ENCODE data around the gene FOXE3. TPM values are rescaled to one million over a fixed set of nuclear protein-coding genes. Genes with fewer than 3 reads are reported as not detected.

Gene FOXE3
- polyA plus RNA-seq, 2 of the 4 experiments (the other 2 are of a cell fraction), result 0.08 TPM; not detected in 1

- ATAC-seq, result no peak
- TF ChIP-seq CEBPB (IDR thresholded peaks at IDR 0.05), result no peak
- TF ChIP-seq SREBF2 (IDR thresholded peaks at IDR 0.05), result no peak
- no peak for TF ChIP-seq ZNF302 (CRISPR knock-in tag; IDR thresholded peaks at IDR 0.05)
- H3K4me2 ChIP-seq, result no peak overlapping the region
- no peak overlapping the region for H3K27ac ChIP-seq
- H3K4me1 ChIP-seq, result no peaks in the 10 kb centered on the region
- POLR2A ChIA-PET, result no interaction called here
- WGBS (ENCODE audit: missing lambda C conversion rate), result 47% methylated on average over 2 of the region's 2 CpGs
- H3K4me3 ChIP-seq, result no peak overlapping the region
- no peak for FAIRE-seq
- CTCF ChIA-PET, result interaction anchor here (0.6 to 4.5 kb wide), 11 partner anchors 8 to 366 kb away, joined by 3 to 34 read pairs (median 11); partner anchors contain the start of gene FOXD2
- no peak for DNase-seq (ENCODE audit: low read depth in 1 of 2, low spot score in 1 of 2)
- H3K9me3 ChIP-seq, result no peaks in the 10 kb centered on the region
Measured at GRCh38 chr1:47389731-47390130, 26.4 kb upstream of the FOXE3 start.

GRCh38 chr1:47390843-47391242, 25.2 kb upstream of the FOXE3 start:
- POLR2A ChIA-PET, result no interaction called here
- no peak for TF ChIP-seq TFCP2L1 (CRISPR knock-in tag; IDR thresholded peaks at IDR 0.05)
- TF ChIP-seq ESRRA (IDR thresholded peaks at IDR 0.05; ENCODE audit: borderline replicate concordance, low read length), result no peak
- no peak for TF ChIP-seq ZFP36 (IDR thresholded peaks at IDR 0.05; ENCODE audit: borderline replicate concordance, partially characterized antibody)
- no peak for TF ChIP-seq BHLHE40 (IDR thresholded peaks at IDR 0.05; ENCODE audit: low read depth, low read length)
- TF ChIP-seq GATA3 (IDR thresholded peaks at IDR 0.05; ENCODE audit: borderline replicate concordance), result no peak
- no peak for TF ChIP-seq BCL3 (IDR thresholded peaks at IDR 0.05)
- TF ChIP-seq RNF2 (IDR thresholded peaks at IDR 0.05; ENCODE audit: borderline replicate concordance, low read depth), result no peak
- TF ChIP-seq MYC (IDR thresholded peaks at IDR 0.05; ENCODE audit: borderline replicate concordance, low read length), result no peak
- TF ChIP-seq NFE2L2 (conservative IDR thresholded peaks at IDR 0.05; ENCODE audit: low read length), result no peak
- no peak for TF ChIP-seq EHF (CRISPR knock-in tag; IDR thresholded peaks at IDR 0.05)
- no peak for TF ChIP-seq POLR2AphosphoS2 (conservative IDR thresholded peaks at IDR 0.05; ENCODE audit: low read length)
- TF ChIP-seq CBX2 (IDR thresholded peaks at IDR 0.05; ENCODE audit: borderline replicate concordance, low read depth), result no peak
- DNase-seq (ENCODE audit: low read depth in 1 of 2, low spot score in 1 of 2) (no peak), ATAC-seq (no peak), FAIRE-seq (no peak)
- CTCF ChIA-PET, result interaction anchor here (2.9 to 4.5 kb wide), 5 partner anchors 30 to 337 kb away, joined by 11 to 34 read pairs (median 15); partner anchors contain the start of gene FOXD2
- H3K27ac ChIP-seq, result no peak overlapping the region
- WGBS (ENCODE audit: missing lambda C conversion rate), result 97% methylated on average over 2 of the region's 2 CpGs
- no peaks in the 10 kb centered on the region for H3K4me1 ChIP-seq
- no peak overlapping the region for H3K4me3 ChIP-seq
- H3K9me3 ChIP-seq, result no peaks in the 10 kb centered on the region
- no peak overlapping the region for H3K4me2 ChIP-seq

GRCh38 chr1:47393141-47393540, 22.9 kb upstream of the FOXE3 start:
- CTCF ChIA-PET, result interaction anchor here (0.7 to 1.8 kb wide), 3 partner anchors 10 to 317 kb away, joined by 4 to 5 read pairs (median 5); no protein-coding TSS in a partner anchor
- WGBS (ENCODE audit: missing lambda C conversion rate), result 53% methylated on average over 5 of the region's 5 CpGs
- POLR2A ChIA-PET, result no interaction called here
- DNase-seq (ENCODE audit: low read depth in 1 of 2, low spot score in 1 of 2) (no peak), FAIRE-seq (no peak), ATAC-seq (no peak)
- Histone ChIP-seq H3K4me2 (no peak overlapping the region), H3K27ac (no peak overlapping the region), H3K4me1 (no peaks in the 10 kb centered on the region), H3K9me3 (no peaks in the 10 kb centered on the region), H3K4me3 (no peak overlapping the region)
- TF ChIP-seq SMC3 (IDR thresholded peaks at IDR 0.05) (no peak), KDM5A (IDR thresholded peaks at IDR 0.05) (no peak), PBX3 (IDR thresholded peaks at IDR 0.05) (no peak), PHF8 (IDR thresholded peaks at IDR 0.05; ENCODE audit: borderline replicate concordance, low read depth) (no peak), RARB (CRISPR knock-in tag; IDR thresholded peaks at IDR 0.05) (no peak), HEYL (CRISPR knock-in tag; IDR thresholded peaks at IDR 0.05) (no peak), HOXB13 (CRISPR knock-in tag; IDR thresholded peaks at IDR 0.05; ENCODE audit: low read depth) (no peak), ZSCAN20 (CRISPR knock-in tag; IDR thresholded peaks at IDR 0.05) (no peak)

Data from A549 (cell line).